GM19328 (cell line): ENCODE data around the gene CASZ1.

Experiments
- ATAC-seq: cut with Tn5 transposase; IDR thresholded peaks from one replicate; pipeline ENCODE4 v1.9.1; 2021; ENCODE audit warnings: mild to moderate bottlenecking, moderate library complexity; ENCODE audit not compliant: unreplicated experiment

Gene CASZ1

DNA sequence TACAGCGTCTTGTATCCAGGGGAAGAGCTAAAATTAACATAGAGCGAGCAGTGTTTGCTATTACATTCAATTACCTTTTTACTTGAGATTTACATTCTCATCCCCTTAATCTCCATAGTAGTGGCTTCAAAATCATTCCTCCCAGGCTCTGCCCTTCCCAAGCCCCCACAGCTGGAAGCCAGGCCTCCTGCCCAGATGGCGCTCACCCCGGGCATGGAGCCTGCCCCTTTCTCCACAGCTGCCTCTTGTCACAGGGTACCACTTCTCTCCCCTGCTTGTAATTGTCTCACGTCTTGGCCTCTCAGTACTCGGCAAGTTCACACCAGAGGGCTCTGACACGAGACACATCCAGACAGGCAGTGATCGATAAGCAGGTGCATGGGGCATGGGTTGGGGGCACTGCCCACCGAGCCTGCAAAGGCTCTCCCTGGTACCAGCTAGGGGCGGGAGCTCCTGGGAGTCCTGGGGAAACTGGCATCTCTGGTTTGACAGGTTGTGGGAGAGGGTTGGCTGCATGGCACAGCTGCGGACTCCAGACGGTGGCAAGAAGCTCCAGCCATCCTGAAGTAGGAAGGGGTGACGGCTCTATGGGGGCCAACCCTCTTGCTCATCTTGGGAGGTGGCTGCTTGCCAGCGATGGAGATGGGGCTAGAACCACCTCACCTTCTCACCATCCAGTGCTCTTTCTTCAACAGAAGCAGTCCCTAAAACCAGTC, 20.1 kb downstream of the CASZ1 start:
- ATAC-seq, result no peak

DNA sequence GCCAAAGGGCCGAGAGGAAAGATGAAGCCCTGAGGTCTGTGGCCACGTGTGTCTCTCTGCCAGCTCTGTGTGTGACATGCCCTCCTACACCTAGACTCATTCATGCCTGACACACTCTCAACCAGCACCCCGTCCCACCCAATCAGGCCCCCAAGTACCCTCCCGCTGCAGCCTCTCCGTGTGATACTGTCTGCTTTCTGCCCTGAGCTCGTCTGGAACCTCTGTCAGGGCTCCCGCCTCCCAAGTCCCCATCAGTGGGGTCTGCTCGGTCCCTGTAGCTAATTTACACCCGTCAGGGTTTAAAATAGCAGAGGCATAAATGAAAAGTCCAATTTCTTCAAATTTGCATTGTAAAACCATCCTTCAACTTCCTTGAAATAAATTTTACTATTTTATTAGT, 20.7 kb downstream of the CASZ1 start:
- no peak for ATAC-seq

DNA sequence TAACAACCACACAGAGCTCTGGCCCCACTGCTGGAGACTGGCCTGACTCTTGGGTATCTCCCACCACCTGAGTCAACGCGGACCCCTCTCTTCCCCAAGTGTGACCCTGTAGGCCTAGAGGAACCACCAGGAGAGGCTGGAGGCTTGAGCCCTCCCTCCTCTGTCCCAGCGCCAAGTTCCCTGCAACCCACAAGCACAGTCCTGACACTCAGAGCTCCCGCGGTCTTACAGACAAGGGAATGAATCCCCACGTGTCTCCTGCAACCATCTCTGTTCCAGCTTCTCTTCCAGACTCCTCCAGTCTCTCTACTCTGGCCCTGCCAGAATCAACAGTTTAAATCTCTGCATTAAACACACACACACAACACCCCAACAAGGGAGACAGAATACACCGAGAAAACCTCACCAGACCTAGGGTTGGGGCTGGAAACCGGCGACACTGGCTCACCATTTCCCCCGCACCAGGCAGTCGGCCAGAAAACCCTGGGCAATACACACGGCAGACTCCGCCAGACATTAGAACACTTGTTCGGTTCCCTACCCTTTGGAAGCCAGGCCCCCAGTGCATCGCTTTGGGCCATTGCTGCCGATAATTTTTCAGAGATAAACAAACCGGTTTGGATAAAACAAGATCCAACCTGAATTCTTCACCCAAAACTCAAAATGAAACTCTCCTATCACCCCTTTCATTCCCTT, 21.7 kb downstream of the CASZ1 start:
- ATAC-seq, result no peak

DNA sequence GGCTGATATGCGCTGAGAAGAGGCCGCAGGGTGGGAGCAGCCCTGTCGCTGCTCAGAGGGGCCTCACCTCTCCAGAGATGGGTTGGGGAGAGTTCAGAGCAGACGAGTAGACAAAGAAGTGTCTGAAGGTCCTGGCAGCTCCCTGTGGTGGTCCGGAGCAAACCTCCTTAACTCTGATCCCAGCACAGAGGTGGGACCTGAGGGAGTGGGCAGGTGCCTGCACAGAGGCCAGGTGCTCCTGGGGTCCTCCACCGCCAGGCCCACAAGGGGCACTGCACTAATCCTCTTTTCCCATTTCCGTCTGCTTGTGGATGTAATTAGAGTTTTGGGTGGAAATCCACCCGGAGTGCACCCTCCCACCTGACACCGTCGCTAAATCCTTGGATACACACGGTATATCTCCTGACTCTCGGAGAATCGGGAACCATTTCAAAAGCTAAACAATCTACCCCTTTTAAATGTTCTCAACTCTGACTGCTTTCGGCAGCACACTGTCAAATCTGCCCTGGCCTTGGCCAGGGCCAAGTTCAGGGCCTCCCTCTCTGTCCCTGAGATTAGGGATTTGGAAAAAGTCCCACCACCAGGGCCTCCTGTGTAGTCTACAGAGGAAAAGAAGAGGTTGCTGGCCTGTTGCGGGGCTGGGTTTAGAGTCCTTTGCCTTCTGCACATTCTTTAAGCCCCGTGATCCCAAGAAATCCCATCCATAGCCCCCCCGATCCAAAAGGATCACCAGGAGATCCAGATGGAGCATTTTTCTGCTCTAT, 22.4 kb downstream of the CASZ1 start:
- ATAC-seq, result no peak

- no peak for ATAC-seq
Observed at GRCh38 chr1:10773376-10773775, 23.1 kb downstream of the CASZ1 start.

DNA sequence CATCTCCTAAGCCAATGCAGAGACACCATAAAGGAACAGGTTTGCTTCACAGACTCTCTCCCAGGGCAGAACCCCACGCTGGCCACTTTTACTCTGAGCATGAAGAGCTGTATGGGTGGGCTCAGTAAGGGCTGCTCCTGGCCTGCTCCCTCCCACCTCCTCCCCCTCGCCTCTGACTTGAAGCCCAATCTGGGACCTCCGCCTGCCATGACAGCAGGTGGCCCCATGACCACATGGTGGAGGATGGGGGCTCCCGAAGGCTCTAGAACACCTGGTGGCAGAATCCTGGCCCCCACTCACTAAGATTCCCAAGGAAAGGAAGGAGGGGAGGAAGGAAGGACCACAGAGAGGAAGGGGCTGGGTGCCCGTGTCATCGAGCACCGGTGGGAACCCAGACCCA, 23.7 kb downstream of the CASZ1 start:
- no peak for ATAC-seq

DNA sequence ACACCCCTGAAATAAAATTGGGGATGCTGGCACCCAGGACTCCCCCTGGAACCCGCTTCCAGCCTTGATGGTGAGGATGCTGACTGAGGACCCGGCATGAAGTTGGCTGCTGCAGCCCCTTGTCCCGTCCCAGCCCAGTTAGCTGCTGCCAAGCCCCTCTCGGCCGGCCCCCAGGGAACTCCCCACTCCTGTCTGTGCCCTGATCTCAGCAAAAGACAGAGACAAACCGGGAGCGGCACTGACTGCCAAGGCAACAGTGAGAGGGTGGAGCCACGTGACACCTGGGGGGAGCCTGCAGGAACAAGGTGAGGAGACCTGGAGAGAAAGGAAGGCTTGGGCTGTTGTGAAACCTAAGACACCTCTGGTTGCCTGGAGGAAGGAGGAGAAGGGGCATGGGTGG, 24.7 kb downstream of the CASZ1 start:
- no peak for ATAC-seq

DNA sequence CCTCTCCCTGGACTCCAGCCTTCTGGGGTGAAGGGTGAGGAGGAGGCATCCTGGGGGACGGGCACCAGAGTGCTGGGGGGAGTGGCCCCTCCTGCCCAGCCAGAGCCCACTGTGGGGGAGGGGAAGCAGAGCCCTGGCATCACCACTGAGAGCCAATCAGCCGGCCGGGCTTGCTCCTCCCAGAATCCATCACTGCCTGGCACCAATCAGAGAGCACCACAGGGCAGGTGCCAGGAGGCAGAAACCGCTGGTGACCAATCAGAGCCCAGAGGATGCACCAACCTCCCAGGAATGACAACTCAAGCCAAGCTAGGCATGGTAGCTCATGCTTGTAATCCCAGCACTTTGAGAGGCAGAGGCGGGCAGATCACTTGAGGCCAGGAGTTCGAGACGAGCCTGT, 27.9 kb downstream of the CASZ1 start:
- ATAC-seq, result no peak

- no peak for ATAC-seq
Observed at GRCh38 chr1:10767282-10767681, 29.2 kb downstream of the CASZ1 start.

- no peak for ATAC-seq
Observed at GRCh38 chr1:10765734-10766478, 30.5 kb downstream of the CASZ1 start.

GRCh38 chr1:10765304-10765703, 31.1 kb downstream of the CASZ1 start:
- no peak for ATAC-seq

DNA sequence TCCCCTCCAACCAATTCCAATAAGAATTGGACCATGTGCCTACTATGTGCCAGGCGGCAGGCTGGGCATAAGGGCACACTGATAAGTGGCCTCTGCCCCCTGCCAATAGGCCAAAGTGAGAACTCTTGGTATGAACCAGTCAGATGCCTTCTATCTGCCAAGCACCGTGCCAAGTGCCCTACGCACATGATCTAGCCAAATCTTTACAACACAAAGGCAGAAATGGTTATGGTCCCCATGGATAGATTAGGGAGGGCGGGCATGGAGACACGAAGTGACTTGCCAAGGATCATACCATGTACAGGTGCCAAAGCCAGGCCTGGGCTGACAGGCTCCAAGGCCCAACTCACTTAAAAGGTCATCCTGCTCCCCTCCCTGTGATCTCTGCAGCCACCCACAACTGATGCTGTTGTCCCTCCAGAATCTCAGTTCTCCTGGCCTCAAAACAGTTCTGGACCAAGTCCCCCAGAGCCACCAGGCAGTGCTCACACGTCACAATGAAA, 32.1 kb downstream of the CASZ1 start:
- ATAC-seq, result no peak

- ATAC-seq, result no peak
Observed at GRCh38 chr1:10762875-10763274, 33.6 kb downstream of the CASZ1 start.

DNA sequence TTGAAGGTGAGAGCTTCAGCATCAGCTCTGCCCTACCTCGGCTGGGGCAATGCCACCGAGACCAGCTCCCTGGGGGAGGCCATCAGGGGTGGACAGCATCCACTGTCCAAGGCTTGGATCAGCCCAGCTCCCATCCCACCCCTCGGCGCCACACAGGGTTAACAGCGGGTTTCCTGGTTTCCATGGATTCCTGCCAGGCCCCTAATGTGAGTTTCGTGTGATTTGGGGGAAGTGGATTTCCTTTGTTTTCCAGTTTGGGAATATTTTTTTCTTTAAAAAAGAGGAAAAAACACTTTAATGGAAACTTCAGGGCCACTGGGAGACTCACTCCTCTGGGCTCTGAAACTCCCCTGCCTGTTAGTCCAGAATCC, 34.3 kb downstream of the CASZ1 start:
- ATAC-seq, result no peak

GRCh38 chr1:10761503-10762152, 34.8 kb downstream of the CASZ1 start:
- ATAC-seq, result no peak

- no peak for ATAC-seq
Observed at GRCh38 chr1:10760566-10761502, 35.6 kb downstream of the CASZ1 start.

DNA sequence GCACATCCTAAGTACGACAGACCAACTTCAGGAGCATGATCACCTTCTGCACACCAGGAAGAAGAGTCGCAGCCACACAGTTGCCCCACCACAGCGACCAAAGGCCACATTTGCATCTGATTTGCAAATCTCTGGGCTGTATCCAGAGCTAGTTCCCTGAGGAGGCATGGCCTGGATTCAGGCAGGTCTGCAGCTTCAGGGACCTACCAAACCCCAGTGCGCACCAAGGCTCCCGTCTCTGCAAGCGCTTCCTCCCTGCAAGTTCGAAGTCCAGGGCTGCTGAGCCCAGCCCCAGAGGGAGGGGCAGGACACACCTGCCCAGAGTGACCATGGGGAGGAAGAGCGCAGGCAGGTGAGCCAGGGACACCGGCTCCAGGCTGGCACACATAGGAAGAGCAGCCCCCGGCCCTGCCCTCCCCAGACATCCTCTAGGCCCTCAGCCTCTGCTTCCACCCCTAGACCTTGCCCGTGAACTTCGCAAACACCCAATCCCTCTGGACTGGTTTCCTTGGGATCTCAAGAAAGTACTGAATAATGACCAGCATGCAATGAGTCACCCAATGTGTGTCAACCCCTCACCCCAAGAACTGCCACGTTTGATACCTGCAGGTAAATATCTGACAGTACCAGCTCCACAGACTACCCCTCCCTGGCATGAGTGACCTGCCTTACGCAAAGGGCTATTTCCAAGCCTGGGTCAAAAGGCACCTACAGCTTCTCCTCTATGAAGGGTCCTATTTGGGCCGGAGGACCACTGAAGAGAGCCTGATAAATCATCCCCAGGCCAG, 36.8 kb downstream of the CASZ1 start:
- no peak for ATAC-seq

DNA sequence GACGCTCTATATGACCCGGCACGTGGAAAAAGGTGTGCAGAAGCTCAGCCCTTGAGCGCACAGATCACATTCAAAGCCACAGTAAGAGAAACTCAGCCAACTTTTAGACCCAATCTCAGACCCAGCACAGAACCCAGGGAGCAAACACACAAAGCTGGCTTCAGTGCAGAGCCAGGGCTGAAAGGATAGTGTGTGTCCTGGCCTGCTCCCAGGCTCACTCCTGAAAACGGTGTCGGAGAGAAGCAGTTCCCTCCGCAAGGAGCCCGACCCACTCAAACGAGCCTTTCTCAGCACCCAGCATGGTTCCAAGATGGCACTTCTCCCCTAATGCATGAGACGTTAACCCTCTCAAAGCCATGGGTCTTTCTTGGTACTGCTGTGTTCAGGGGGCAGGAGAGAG, 39.6 kb downstream of the CASZ1 start:
- no peak for ATAC-seq
